ENCODE results near the gene PCDHA7.
"Not testable (repeated sequence)": the region's sequence is repeated elsewhere in the genome, so short reads cannot be mapped to it uniquely, and the experiment has no call there.

Gene PCDHA7, protein sequence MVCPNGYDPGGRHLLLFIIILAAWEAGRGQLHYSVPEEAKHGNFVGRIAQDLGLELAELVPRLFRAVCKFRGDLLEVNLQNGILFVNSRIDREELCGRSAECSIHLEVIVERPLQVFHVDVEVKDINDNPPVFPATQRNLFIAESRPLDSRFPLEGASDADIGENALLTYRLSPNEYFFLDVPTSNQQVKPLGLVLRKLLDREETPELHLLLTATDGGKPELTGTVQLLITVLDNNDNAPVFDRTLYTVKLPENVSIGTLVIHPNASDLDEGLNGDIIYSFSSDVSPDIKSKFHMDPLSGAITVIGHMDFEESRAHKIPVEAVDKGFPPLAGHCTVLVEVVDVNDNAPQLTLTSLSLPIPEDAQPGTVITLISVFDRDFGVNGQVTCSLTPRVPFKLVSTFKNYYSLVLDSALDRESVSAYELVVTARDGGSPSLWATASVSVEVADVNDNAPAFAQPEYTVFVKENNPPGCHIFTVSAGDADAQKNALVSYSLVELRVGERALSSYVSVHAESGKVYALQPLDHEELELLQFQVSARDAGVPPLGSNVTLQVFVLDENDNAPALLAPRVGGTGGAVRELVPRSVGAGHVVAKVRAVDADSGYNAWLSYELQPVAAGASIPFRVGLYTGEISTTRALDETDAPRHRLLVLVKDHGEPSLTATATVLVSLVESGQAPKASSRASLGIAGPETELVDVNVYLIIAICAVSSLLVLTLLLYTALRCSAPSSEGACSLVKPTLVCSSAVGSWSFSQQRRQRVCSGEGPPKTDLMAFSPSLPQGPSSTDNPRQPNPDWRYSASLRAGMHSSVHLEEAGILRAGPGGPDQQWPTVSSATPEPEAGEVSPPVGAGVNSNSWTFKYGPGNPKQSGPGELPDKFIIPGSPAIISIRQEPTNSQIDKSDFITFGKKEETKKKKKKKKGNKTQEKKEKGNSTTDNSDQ

GRCh38 chr5:140833993-140834392 is at the start of gene PCDHA7:
PCDHA7 (plus strand) TSS chr5:140834269; CDS start chr5:140834384, 115 bp downstream.
- DNase-seq, result no peak

DNA sequence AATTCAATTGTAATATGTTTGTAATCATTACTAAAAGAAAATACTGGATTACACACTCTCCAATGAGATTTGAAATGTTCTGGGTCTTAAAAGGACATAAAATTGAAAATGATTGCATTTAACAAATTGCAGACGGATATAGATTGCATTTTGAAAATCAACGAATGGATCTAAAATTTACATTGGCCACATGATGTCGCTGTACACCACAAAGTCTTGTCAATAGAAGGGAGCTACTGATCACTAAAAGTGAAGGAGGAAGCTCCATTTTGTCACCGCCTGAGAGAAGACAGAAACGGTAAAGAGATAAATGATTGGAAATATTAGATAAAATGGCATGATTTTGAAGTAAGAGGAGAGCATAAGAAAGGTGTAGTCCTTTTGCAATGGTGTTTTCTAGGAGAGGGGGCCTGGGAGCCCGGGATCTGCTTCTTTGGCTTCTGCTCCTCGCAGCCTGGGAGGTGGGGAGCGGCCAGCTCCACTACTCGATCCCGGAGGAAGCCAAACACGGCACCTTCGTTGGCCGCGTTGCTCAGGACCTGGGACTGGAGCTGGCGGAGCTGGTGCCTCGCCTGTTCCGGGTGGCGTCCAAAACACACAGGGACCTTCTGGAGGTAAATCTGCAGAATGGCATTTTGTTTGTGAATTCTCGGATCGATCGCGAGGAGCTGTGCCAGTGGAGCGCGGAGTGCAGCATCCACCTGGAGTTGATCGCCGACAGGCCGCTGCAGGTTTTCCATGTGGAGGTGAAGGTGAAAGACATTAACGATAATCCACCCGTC is 48.0 kb upstream of the PCDHA7 start, which contains the start of gene PCDHA1:
PCDHA1 (plus strand) TSS at position 236 of the 782 bp plus-strand sequence.
- DNase-seq, result no peak

- DNase-seq, result not testable (repeated sequence)
These were observed 46.6 kb upstream of the PCDHA7 start for GRCh38 chr5:140787422-140787821.

DNA sequence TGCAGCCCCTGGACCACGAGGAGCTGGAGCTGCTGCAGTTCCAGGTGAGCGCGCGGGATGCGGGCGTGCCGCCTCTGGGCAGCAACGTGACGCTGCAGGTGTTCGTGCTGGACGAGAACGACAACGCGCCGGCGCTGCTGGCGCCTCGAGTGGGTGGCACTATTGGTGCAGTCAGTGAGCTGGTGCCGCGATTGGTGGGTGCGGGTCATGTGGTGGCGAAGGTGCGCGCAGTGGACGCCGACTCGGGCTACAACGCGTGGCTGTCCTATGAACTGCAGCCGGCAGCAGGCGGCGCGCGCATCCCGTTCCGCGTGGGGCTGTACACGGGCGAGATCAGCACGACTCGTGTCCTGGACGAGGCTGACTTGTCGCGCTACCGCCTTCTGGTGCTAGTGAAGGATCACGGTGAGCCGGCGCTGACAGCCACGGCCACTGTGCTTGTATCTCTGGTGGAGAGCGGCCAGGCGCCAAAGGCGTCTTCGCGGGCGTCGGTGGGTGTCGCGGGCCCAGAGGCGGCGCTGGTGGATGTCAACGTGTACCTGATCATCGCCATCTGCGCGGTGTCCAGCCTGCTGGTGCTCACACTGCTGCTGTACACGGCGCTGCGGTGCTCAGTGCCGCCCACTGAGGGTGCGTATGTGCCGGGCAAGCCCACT is 46.1 kb upstream of the PCDHA7 start:
- DNase-seq, result not testable (repeated sequence)

DNA sequence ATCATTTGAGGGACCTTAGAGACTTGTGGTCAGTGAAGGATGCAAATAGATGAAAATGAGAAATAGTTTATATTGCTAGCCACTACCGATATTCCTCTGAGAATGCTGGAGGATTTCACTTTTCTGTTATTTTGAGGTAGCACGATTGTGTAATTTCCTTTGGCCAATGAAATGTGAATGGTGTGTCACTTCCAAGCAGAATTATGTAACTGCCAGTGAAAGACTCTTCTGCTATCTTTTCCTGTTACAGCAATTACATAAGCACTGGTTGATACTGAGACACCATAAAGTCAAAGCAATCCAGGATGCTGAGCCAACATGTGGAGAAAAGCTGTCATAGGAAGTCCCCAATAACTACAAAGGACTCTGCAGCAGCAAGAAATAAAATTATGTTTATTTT is 43.0 kb upstream of the PCDHA7 start:
- no peak for DNase-seq

- DNase-seq, result no peak
These were observed 39.3 kb upstream of the PCDHA7 start, which contains the start of gene PCDHA2 for GRCh38 chr5:140794595-140795258. PCDHA2 (plus strand) TSS chr5:140794852.

DNA sequence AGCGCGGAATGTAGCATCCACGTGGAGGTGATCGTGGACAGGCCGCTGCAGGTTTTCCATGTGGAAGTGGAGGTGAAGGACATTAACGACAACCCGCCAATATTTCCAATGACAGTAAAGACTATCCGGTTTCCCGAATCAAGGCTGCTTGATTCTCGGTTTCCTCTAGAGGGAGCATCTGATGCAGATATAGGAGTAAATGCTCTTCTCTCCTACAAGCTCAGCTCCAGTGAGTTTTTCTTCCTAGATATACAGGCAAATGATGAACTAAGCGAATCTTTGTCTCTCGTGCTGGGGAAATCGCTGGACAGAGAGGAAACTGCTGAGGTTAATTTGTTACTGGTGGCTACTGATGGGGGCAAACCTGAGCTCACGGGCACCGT is 38.8 kb upstream of the PCDHA7 start:
- no peak for DNase-seq

GRCh38 chr5:140796072-140796717 is 37.9 kb upstream of the PCDHA7 start:
- not testable (repeated sequence) for DNase-seq

- DNase-seq, result no peak
These were observed 37.4 kb upstream of the PCDHA7 start for GRCh38 chr5:140796718-140797095.

DNA sequence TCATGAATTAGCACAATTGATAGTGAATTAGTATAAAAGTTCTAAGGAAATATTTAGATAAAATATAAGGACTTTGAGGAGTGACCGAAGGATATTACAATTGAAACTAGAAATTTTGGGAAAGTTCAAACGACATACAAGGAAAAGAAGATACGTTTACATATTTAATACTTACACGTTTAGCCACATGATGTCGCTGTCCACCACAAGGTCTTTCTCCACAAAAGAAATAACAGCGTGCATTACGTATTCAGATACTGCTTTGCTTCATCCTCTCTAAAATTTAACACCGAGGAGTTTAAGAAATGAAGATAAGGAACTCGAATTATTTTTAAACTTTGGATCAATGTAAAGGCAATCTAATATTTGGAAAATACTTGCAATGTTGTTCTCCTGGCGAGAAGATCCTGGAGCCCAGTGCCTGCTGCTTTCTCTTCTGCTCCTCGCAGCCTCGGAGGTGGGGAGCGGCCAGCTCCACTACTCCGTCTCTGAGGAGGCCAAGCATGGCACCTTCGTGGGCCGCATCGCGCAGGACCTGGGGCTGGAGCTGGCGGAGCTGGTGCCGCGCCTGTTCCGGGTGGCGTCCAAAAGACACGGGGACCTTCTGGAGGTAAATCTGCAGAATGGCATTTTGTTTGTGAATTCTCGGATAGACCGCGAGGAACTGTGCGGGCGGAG is 33.1 kb upstream of the PCDHA7 start, which contains the start of gene PCDHA3:
PCDHA3 (plus strand) TSS at position 242 of the 678 bp plus-strand sequence.
- DNase-seq, result no peak

GRCh38 chr5:140801494-140801841 is 32.6 kb upstream of the PCDHA7 start:
- DNase-seq, result no peak

- not testable (repeated sequence) for DNase-seq
These were observed 31.7 kb upstream of the PCDHA7 start for GRCh38 chr5:140802381-140802780.

DNA sequence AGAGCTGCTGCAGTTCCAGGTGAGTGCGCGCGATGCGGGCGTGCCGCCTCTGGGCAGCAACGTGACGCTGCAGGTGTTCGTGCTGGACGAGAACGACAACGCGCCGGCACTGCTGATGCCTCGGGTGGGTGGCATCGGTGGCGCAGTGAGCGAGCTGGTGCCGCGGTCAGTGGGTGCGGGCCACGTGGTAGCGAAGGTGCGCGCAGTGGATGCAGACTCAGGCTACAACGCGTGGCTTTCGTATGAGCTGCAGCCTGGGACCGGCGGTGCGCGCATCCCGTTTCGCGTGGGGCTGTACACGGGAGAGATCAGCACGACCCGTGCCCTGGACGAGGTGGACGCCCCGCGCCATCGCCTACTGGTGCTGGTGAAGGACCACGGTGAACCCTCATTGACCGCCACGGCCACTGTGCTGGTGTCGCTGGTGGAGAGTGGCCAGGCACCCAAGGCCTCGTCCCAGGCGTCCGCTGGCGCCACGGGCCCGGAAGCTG is 31.2 kb upstream of the PCDHA7 start:
- DNase-seq, result no peak

- no peak for DNase-seq
These were observed 27.0 kb upstream of the PCDHA7 start, which contains the start of gene PCDHA4 for GRCh38 chr5:140806834-140807775. PCDHA4 (plus strand) TSS chr5:140807068.

- not testable (repeated sequence) for DNase-seq
These were observed 25.7 kb upstream of the PCDHA7 start for GRCh38 chr5:140808241-140808888.

DNA sequence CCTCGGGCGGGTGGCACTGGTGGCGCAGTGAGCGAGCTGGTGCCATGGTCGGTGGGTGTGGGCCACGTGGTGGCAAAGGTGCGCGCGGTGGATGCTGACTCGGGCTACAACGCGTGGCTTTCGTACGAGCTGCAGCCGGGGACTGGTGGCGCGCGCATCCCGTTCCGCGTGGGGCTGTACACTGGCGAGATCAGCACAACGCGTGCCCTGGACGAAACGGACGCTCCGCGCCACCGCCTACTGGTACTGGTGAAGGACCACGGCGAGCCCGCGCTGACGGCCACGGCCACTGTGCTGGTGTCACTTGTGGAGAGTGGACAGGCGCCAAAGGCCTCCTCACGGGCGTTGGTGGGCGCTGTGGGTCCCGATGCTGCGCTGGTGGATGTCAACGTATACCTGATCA is 25.2 kb upstream of the PCDHA7 start:
- no peak for DNase-seq

GRCh38 chr5:140821375-140822280 is 12.4 kb upstream of the PCDHA7 start, which contains the start of gene PCDHA5:
PCDHA5 (plus strand) TSS chr5:140821613.
- no peak for DNase-seq
